ENCODE measurements around the gene TCEAL9. TPM values are rescaled to one million over a fixed set of nuclear protein-coding genes. Genes with fewer than 3 reads are reported as not detected.
A peak's percentile ranks its signal among the peaks of the same experiment; 100 is the strongest.

TCEAL9 gene
- total RNA-seq, 1 donor from 2014 or later: 23.7 TPM

DNA sequence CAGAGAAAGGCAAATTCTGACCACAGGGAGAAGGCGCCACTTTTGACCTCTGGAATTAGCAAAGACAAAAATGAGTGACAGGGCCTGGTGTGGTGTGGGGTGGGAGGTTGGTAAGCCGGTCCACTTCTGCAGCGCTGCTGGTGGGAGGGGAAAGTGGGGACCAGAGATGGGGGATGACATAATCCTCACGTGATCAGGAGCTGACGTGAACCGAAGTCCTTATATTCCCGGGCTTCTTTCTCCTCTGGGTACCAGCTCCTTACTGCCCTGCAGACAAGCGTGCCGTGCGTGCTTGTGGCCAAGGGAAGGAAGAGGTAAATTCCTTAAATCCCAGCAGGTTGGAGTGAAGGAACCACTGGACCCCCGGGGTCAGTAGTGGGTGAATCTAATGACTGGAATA is 26.3 kb upstream of the TCEAL9 start, which contains the start of gene TCEAL7:
TCEAL7 (plus strand) TSS at position 249 of the 400 bp plus-strand sequence. CDS start 1,165 bp downstream, outside the sequence.
- Histone ChIP-seq H3K9me3 (replicated peaks) (no peaks in the 10 kb centered on the region), H3K36me3 (no peaks in the 10 kb centered on the region), H3K4me3 (peak within 1 kb of the TSS; percentile 60), H3K27me3 (ENCODE audit: low read depth) (no peaks in the 10 kb centered on the region), H3K27ac (replicated peaks) (peak within 1 kb of the TSS; percentile 40), H3K4me1 (no peaks in the 10 kb centered on the region)
- TF ChIP-seq, protein P1, sequence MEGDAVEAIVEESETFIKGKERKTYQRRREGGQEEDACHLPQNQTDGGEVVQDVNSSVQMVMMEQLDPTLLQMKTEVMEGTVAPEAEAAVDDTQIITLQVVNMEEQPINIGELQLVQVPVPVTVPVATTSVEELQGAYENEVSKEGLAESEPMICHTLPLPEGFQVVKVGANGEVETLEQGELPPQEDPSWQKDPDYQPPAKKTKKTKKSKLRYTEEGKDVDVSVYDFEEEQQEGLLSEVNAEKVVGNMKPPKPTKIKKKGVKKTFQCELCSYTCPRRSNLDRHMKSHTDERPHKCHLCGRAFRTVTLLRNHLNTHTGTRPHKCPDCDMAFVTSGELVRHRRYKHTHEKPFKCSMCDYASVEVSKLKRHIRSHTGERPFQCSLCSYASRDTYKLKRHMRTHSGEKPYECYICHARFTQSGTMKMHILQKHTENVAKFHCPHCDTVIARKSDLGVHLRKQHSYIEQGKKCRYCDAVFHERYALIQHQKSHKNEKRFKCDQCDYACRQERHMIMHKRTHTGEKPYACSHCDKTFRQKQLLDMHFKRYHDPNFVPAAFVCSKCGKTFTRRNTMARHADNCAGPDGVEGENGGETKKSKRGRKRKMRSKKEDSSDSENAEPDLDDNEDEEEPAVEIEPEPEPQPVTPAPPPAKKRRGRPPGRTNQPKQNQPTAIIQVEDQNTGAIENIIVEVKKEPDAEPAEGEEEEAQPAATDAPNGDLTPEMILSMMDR (IDR thresholded peaks at IDR 0.05; ENCODE audit: borderline replicate concordance): no peak
- DNase-seq: peak; percentile 23
- intact Hi-C loops (cut with micrococcal nuclease): no loop called here

DNA sequence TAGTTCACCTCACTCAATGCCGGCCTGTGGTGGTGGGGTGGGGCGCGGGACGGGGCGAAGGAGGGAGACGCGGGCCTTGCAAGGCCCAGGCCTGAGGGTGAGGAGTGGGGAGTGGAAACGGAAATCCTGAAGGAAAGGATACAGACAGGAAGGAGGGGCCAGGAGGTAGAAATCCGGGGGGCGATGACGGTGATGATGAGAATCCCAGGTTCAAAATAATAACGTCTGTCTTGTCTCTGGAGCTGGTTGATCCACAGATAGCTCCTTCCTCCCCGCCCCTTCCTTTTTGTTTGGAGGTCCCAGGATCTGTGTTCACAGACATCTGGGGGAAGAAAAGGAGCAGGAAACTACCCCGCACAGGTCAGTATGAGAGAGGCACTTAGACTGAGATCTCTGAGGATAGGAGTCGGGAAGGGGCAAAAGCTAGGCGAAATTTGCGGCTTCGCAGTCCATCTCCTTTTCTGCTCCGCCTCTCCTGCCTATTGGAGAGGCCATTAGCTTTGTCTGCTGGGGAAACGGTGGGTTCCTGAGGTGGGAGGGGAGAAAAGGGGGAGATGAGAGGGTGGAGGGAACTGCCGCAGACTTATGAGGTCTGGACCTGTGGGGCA is 25.5 kb upstream of the TCEAL9 start:
- peak overlapping the region; percentile 60 for H3K4me3 ChIP-seq
- no peaks in the 10 kb centered on the region for H3K27me3 ChIP-seq (ENCODE audit: low read depth)
- DNase-seq: no peak
- peak overlapping the region; percentile 19 for H3K27ac ChIP-seq (replicated peaks)
- H3K36me3 ChIP-seq: no peaks in the 10 kb centered on the region
- no peaks in the 10 kb centered on the region for H3K9me3 ChIP-seq (replicated peaks)
- intact Hi-C loops (cut with micrococcal nuclease): no loop called here
- no peaks in the 10 kb centered on the region for H3K4me1 ChIP-seq
- TF ChIP-seq, protein P1 (IDR thresholded peaks at IDR 0.05; ENCODE audit: borderline replicate concordance): no peak

DNA sequence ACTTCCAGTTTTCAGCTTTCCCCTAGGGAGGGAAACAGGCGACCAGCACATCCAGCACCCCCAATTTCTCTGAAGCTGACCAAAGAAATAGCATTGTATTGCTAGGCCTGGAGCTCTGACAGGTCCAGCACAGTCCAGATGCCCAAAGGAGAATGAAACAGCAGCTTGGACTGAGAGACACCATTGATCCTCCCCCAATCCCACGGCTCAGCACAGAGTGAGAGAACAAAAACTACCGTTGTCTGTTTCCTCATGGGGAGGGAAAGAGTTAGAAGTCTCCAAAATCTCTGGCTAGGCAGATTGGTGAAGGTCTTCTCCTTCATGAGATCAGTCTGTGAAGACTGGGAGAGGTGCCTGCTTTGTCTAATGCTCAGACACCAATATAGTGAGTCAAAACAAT is 17.6 kb upstream of the TCEAL9 start:
- Histone ChIP-seq H3K9me3 (replicated peaks) (no peaks in the 10 kb centered on the region), H3K27ac (replicated peaks) (no peak overlapping the region), H3K27me3 (ENCODE audit: low read depth) (no peaks in the 10 kb centered on the region), H3K4me1 (no peaks in the 10 kb centered on the region), H3K4me3 (no peak overlapping the region), H3K36me3 (no peaks in the 10 kb centered on the region)
- intact Hi-C loops (cut with micrococcal nuclease): no loop called here
- no peak for DNase-seq
- TF ChIP-seq, protein P1 (IDR thresholded peaks at IDR 0.05; ENCODE audit: borderline replicate concordance): no peak

DNA sequence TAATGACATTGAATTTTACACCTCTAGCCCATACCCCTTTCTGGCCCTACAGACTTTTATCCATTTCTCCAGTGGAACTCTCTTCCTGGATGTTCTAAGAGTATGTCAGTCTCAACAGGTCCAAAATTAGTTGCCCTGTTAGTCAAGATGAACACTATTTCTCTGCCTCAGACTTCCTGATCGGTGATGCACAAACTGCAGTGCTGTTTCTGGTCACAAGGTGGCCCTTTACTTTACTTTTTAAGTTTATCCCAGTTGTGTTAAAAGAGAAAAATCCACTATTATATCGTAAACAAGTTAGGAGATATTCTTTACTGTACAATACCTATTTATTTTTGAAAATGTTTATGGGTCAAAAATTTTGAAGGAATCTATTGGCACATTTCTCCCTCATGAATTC is 13.2 kb upstream of the TCEAL9 start:
- DNase-seq: peak; percentile 22
- intact Hi-C loops (cut with micrococcal nuclease): loop anchor here (5.0 kb wide), 1 partner anchor 119 kb away; no protein-coding TSS in a partner anchor
- Histone ChIP-seq H3K4me1 (no peaks in the 10 kb centered on the region), H3K9me3 (replicated peaks) (no peaks in the 10 kb centered on the region), H3K36me3 (no peaks in the 10 kb centered on the region), H3K27me3 (ENCODE audit: low read depth) (peaks cover 3% of the 10 kb centered on the region), H3K27ac (replicated peaks) (no peak overlapping the region), H3K4me3 (no peak overlapping the region)
- TF ChIP-seq, protein P1 (IDR thresholded peaks at IDR 0.05; ENCODE audit: borderline replicate concordance): peak; percentile 75

DNA sequence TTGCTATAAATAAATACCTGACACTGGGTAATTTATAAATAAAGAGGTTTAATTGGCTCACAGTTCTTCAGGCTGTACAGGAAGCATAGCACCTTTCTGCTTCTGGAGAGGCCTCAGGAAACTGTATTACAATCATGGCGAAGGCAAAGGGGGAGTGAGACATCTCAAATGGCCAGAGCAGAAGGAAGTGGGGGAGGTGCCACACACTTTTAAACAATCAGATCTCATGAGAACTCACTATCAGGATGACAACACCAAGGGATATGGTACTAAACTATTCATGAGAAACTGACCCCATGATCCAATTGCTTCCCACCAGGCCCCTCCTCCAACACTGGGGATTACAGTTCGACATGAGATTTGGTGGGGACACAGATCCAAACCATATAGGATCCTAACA is 11.7 kb upstream of the TCEAL9 start:
- Histone ChIP-seq H3K27me3 (ENCODE audit: low read depth) (peaks cover 9% of the 10 kb centered on the region), H3K27ac (replicated peaks) (no peak overlapping the region), H3K4me3 (no peak overlapping the region), H3K36me3 (no peaks in the 10 kb centered on the region), H3K4me1 (no peaks in the 10 kb centered on the region), H3K9me3 (replicated peaks) (no peaks in the 10 kb centered on the region)
- TF ChIP-seq, protein P1 (IDR thresholded peaks at IDR 0.05; ENCODE audit: borderline replicate concordance): no peak
- no peak for DNase-seq
- intact Hi-C loops (cut with micrococcal nuclease): loop anchor here (5.0 kb wide), 1 partner anchor 118 kb away; no protein-coding TSS in a partner anchor

Measured in left ventricle myocardium inferior (tissue), 1 donor.